PFSK-1 (cell line): ENCODE results near the gene CA5A.

Experiments used
- FOXP2 ChIP-seq: optimal IDR thresholded peaks from 2 replicates; pipeline ENCODE3; 2011; ENCODE audit warnings: borderline replicate concordance, control low read depth, inconsistent platforms; ENCODE audit not compliant: insufficient read depth; ENCODE audit errors: extremely low read length, extremely low read depth
- POLR2AphosphoS5 ChIP-seq: IDR thresholded peaks from 2 replicates; pipeline ENCODE4 v1.6.1; 2012; ENCODE audit warnings: low read depth, mild to moderate bottlenecking, control low read depth, low read length, moderate library complexity
- REST ChIP-seq, 2 experiments: IDR thresholded peaks; 2 replicates each; pipeline versions ENCODE4 v1.6.1 to v1.8.0; 2011 to 2012; ENCODE audit warnings: low read depth in 2 of 2, low read length in 2 of 2, control low read depth in 1 of 2, inconsistent platforms in 1 of 2, mild to moderate bottlenecking in 1 of 2, moderate library complexity in 1 of 2; ENCODE audit not compliant: insufficient read depth in 1 of 2
- SIN3A ChIP-seq: IDR thresholded peaks from 2 replicates; pipeline ENCODE4 v1.6.1; 2012; ENCODE audit warnings: mild to moderate bottlenecking, low read length, moderate library complexity, borderline replicate concordance; ENCODE audit not compliant: insufficient read depth
- TAF1 ChIP-seq: IDR thresholded peaks from 2 replicates; pipeline ENCODE4 v1.6.1; 2012; ENCODE audit warnings: low read length, control low read depth, borderline replicate concordance; ENCODE audit not compliant: insufficient read depth

CA5A gene

GRCh38 chr16:87891764-87892163 is 44.6 kb downstream of the CA5A start:
- TF ChIP-seq FOXP2 (no peak), REST (IDR thresholded peaks at IDR 0.05; ENCODE audit: insufficient read depth in 1 of 2, low read depth in 2 of 2, low read length in 2 of 2) (no peak), POLR2AphosphoS5 (no peak), SIN3A (no peak), TAF1 (no peak)

DNA sequence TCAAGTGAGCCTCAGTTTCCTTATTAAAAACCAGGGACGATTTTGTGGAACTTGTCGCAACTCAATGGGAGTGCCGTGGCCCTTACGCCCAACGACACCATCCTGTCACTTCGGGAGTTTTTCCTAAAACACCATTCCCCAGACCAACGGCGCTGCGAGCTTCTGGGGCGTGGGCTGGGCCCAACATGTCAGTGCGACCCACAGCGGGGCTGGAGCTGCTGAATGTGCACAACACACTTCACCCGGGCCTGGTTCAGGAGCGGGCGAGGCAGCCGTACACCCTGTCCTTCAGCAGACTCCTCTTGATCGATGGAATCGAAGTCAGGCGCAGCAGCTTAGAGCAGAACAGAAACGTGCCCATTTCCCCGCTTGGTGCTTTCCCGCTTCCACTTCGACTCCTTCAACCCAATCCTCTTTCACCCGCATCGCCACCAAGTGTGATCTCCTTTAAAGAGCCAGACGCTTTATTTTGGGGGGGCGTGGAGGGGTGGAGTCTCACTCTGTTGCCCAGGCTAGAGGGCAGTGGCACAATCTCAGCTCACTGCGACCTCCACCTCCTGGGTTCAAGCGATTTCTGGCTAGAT is 53.8 kb downstream of the CA5A start:
- no peak for TF ChIP-seq REST (IDR thresholded peaks at IDR 0.05; ENCODE audit: insufficient read depth in 1 of 2, low read depth in 2 of 2, low read length in 2 of 2)
- TF ChIP-seq POLR2AphosphoS5 = no peak
- no peak for TF ChIP-seq FOXP2
- TF ChIP-seq TAF1 = no peak
- no peak for TF ChIP-seq SIN3A

DNA sequence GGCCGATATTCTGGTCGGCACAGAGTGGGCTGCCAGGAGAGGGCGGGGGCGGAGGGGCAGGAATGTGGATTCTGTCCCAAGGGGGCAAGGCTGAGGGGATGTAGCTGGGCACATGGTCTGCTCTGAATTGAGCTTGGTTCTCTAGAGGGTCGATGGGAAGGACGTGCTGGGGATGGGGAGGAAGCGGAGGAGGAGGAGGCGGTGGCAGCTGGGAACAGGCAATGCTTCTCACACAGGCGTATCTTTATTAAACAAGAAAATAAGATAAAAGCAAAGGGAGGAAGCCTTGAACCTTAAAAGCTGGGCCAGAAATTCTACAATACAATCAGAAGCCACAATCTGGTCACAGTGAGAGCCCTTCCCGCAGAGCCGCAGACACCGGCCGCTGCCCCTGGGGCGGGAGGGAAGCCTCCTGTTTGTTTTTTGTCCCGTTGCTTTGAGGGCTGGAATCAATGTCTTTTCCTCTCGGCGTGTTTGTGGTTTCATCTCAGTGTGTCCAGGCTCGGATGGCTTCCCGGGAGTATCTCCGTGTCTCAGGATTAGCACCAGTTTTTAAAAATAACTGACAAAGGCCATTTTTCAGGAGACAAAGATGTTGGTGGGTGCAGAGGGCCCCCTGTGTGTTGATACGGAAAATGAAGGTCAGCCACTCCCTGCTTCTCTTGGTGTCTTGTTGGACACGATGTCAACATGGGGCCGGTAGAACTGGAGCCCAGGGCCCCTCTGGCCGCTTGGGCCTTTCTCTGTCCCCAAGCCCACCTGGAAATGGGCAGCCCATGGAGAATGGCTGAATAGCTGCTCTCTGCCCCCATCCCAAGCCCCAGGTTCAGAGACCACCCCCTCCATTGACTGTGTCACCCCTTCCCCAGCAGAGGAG is 54.8 kb downstream of the CA5A start:
- no peak for TF ChIP-seq SIN3A
- TF ChIP-seq TAF1 = no peak
- TF ChIP-seq REST (IDR thresholded peaks at IDR 0.05; ENCODE audit: insufficient read depth in 1 of 2, low read depth in 2 of 2, low read length in 2 of 2) = no peak
- TF ChIP-seq FOXP2 = no peak
- no peak for TF ChIP-seq POLR2AphosphoS5

GRCh38 chr16:87880117-87880696 is 56.1 kb downstream of the CA5A start:
- TF ChIP-seq SIN3A (no peak), POLR2AphosphoS5 (no peak), REST (IDR thresholded peaks at IDR 0.05; ENCODE audit: insufficient read depth in 1 of 2, low read depth in 2 of 2, low read length in 2 of 2) (no peak), FOXP2 (no peak), TAF1 (no peak)
